SU-DHL-6 (cell line): ENCODE measurements around the gene CD209.

Source experiments
- EZH2phosphoT487 ChIP-seq: fragments of 200-600 bp; sonication (generic), shearing (Covaris generic); conservative IDR thresholded peaks from 2 replicates; pipeline ENCODE4 v1.6.1; 2018; ENCODE audit warnings: mild to moderate bottlenecking, antibody characterized with exemption, low read length, moderate library complexity, mixed read lengths
- TF ChIP-seq, protein P1 (sequence below): fragments of 200-600 bp; sonication (generic); IDR thresholded peaks from one replicate; pipeline ENCODE4 v1.5.1; 2017; ENCODE audit warnings: antibody characterized with exemption, mild to moderate bottlenecking, low read length, moderate library complexity; ENCODE audit not compliant: insufficient read depth, poor library complexity, severe bottlenecking

DNA sequence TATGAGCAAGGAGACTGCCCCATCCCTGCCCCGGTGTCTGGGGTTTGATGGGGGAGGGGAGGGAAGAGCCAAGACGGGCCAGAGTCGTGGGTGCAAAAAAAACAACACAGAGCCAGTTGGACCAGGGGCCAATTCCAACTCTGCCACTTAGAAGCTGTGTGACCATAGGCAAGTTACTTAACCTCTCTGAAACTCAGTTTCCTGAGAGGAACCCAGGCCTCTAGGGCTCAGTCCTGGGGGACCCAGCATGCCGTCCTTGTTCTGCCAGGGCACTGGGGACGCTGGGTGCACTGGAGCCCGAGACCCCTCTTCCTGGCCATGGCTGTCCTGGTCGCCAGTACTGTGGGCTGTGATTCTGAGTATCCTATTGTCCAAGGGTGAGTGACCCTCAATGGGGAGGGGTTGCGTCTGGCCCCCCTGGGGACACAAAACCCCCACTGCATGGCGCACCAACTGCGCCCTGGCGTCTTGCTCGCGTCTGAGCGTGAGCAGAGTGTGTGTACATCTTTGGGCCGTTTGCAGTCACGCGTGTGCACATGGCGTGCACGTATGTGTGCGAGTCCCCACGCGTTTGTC lies 40.4 kb upstream of the CD209 start:
- TF ChIP-seq, protein P1, sequence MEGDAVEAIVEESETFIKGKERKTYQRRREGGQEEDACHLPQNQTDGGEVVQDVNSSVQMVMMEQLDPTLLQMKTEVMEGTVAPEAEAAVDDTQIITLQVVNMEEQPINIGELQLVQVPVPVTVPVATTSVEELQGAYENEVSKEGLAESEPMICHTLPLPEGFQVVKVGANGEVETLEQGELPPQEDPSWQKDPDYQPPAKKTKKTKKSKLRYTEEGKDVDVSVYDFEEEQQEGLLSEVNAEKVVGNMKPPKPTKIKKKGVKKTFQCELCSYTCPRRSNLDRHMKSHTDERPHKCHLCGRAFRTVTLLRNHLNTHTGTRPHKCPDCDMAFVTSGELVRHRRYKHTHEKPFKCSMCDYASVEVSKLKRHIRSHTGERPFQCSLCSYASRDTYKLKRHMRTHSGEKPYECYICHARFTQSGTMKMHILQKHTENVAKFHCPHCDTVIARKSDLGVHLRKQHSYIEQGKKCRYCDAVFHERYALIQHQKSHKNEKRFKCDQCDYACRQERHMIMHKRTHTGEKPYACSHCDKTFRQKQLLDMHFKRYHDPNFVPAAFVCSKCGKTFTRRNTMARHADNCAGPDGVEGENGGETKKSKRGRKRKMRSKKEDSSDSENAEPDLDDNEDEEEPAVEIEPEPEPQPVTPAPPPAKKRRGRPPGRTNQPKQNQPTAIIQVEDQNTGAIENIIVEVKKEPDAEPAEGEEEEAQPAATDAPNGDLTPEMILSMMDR = no peak
- no peak for TF ChIP-seq EZH2phosphoT487
